HepG2 (cell line): ENCODE results near the gene TEAD1. TPM values are rescaled to one million over a fixed set of nuclear protein-coding genes. Genes with fewer than 3 reads are reported as not detected.

Experiments used
- BORCS8-MEF2B ChIP-seq: sonication (generic); formaldehyde crosslinking; IDR thresholded peaks from 2 replicates; pipeline ENCODE4 v1.8.0; 2022; ENCODE audit warnings: mild to moderate bottlenecking, missing genetic modification reagents
- CENPT ChIP-seq: sonication (generic); formaldehyde crosslinking; IDR thresholded peaks from 2 replicates; pipeline ENCODE4 v1.8.0; 2022; ENCODE audit warnings: low read depth, mild to moderate bottlenecking, moderate library complexity, missing genetic modification reagents
- FOSL2 ChIP-seq: sonication (generic); formaldehyde crosslinking; IDR thresholded peaks from 2 replicates; pipeline ENCODE4 v1.4.0; 2020; ENCODE audit warnings: missing genetic modification reagents
- GZF1 ChIP-seq: sonication (generic); formaldehyde crosslinking; IDR thresholded peaks from 2 replicates; pipeline ENCODE4 v1.5.1; 2020; ENCODE audit warnings: mild to moderate bottlenecking, missing genetic modification reagents
- IRX3 ChIP-seq: sonication (generic); formaldehyde crosslinking; IDR thresholded peaks from 2 replicates; pipeline ENCODE4 v1.8.1; 2023; ENCODE audit warnings: mild to moderate bottlenecking, low read depth, missing genetic modification reagents, borderline replicate concordance
- KMT2B ChIP-seq: IDR thresholded peaks from 2 replicates; pipeline ENCODE4 v1.6.1; 2016; ENCODE audit warnings: missing genetic modification reagents, missing compliant biosample characterization
- MTERF4 ChIP-seq: sonication (generic); formaldehyde crosslinking; IDR thresholded peaks from 2 replicates; pipeline ENCODE4 v1.8.0; 2023; ENCODE audit warnings: mild to moderate bottlenecking, missing genetic modification reagents
- PHB2 ChIP-seq: fragments of 450-650 bp; IDR thresholded peaks from 2 replicates; pipeline ENCODE4 v1.6.1; 2018; ENCODE audit not compliant: partially characterized antibody
- PHF5A ChIP-seq: IDR thresholded peaks from one replicate; pipeline ENCODE4 v1.6.1; 2018; ENCODE audit warnings: low read depth, missing genetic modification reagents; ENCODE audit not compliant: unreplicated experiment
- SMAD1 ChIP-seq: sonication (generic); formaldehyde crosslinking; IDR thresholded peaks from 2 replicates; pipeline ENCODE4 v1.4.0; 2020; ENCODE audit warnings: missing genetic modification reagents, low read depth, mild to moderate bottlenecking, borderline replicate concordance
- ZBTB3 ChIP-seq: sonication (generic); formaldehyde crosslinking; IDR thresholded peaks from 2 replicates; pipeline ENCODE4 v1.4.0; 2020; ENCODE audit warnings: low read depth, mild to moderate bottlenecking, moderate library complexity, missing genetic modification reagents, borderline replicate concordance
- ZNF136 ChIP-seq: sonication (generic); formaldehyde crosslinking; IDR thresholded peaks from 2 replicates; pipeline ENCODE4 v1.8.1; 2022; ENCODE audit warnings: low read depth, mild to moderate bottlenecking, moderate library complexity, missing genetic modification reagents
- ZNF333 ChIP-seq: sonication (generic); formaldehyde crosslinking; IDR thresholded peaks from 2 replicates; pipeline ENCODE4 v1.4.0; 2020; ENCODE audit warnings: mild to moderate bottlenecking, missing genetic modification reagents, borderline replicate concordance
- ZNF33B ChIP-seq: sonication (generic); formaldehyde crosslinking; IDR thresholded peaks from 2 replicates; pipeline ENCODE4 v1.5.1; 2020; ENCODE audit warnings: mild to moderate bottlenecking, missing genetic modification reagents
- ZNF446 ChIP-seq: sonication (generic); formaldehyde crosslinking; IDR thresholded peaks from 2 replicates; pipeline ENCODE4 v1.5.0; 2020; ENCODE audit warnings: mild to moderate bottlenecking, missing genetic modification reagents
- ZNF557 ChIP-seq: sonication (generic); formaldehyde crosslinking; IDR thresholded peaks from 2 replicates; pipeline ENCODE4 v1.4.0; 2020; ENCODE audit warnings: missing genetic modification reagents
- ZNF577 ChIP-seq: sonication (generic); formaldehyde crosslinking; IDR thresholded peaks from 2 replicates; pipeline ENCODE4 v1.4.0; 2020; ENCODE audit warnings: mild to moderate bottlenecking, low read depth, missing genetic modification reagents, borderline replicate concordance
- ZNF619 ChIP-seq: sonication (generic); formaldehyde crosslinking; IDR thresholded peaks from 2 replicates; pipeline ENCODE4 v1.4.0; 2020; ENCODE audit warnings: mild to moderate bottlenecking, missing genetic modification reagents
- ZNF784 ChIP-seq: sonication (generic); formaldehyde crosslinking; IDR thresholded peaks from 2 replicates; pipeline ENCODE4 v1.5.1; 2020; ENCODE audit warnings: missing genetic modification reagents, mild to moderate bottlenecking, borderline replicate concordance
- ZNF878 ChIP-seq: sonication (generic); formaldehyde crosslinking; IDR thresholded peaks from 2 replicates; pipeline ENCODE4 v1.8.1; 2023; ENCODE audit warnings: mild to moderate bottlenecking, missing genetic modification reagents, moderate library complexity
- polyA plus RNA-seq, 8 experiments: library from polyadenylated mRNA; depleted of rRNA in 3 of 8; stranded (reverse) in 7 of 8; unstranded in 1 of 8; fragments of >200 nt; fragmentation: Illumina TruSeq in 4 of 8; extraction: Trizol in 4 of 8; gene quantifications; 2 replicates each; pipeline versions ENCODE4 v1.2.1 to v1.2.3, GENCODE V29; 2011 to 2016; ENCODE audit warnings: low read depth in 4 of 8, missing spikeins in 1 of 8, mixed read lengths in 1 of 8; ENCODE audit not compliant: insufficient read depth in 1 of 8
- total RNA-seq, 5 experiments: library from RNA; depleted of rRNA; stranded (reverse); fragments of >200 nt; fragmentation: Illumina TruSeq; extraction: Trizol; gene quantifications; 2 replicates each; pipeline ENCODE4 v1.2.3, GENCODE V29; 2016; ENCODE audit warnings: low read depth in 1 of 5
- TF ChIP-seq, protein P1 (sequence below): sonication (generic); formaldehyde crosslinking; conservative IDR thresholded peaks from 2 replicates; pipeline ENCODE4 v1.4.0; 2020; ENCODE audit warnings: missing genetic modification reagents
- TF ChIP-seq, protein P2 (sequence below): sonication (generic); formaldehyde crosslinking; IDR thresholded peaks from 2 replicates; pipeline ENCODE4 v1.4.0; 2020; ENCODE audit warnings: missing genetic modification reagents
- TF ChIP-seq, protein P3 (sequence below): sonication (generic); formaldehyde crosslinking; IDR thresholded peaks from 2 replicates; pipeline ENCODE4 v1.4.0; 2020; ENCODE audit warnings: missing genetic modification reagents, borderline replicate concordance

Gene TEAD1
- total and polyA plus RNA-seq, 2 of the 13 experiments (the other 11 are each of a cell fraction or from before 2014, with no cell fraction given): 20.1 to 30.5 TPM

GRCh38 chr11:12888525-12889158 lies 214.4 kb downstream of the TEAD1 start (continued):
- TF ChIP-seq KMT2B (CRISPR knock-in tag) (no peak), ZNF33B (CRISPR knock-in tag) (0 out of 2 replicates have a peak, but pooled peaks have one; percentile 34), ZNF557 (CRISPR knock-in tag) (no peak), ZNF136 (CRISPR knock-in tag) (no peak), ZNF784 (CRISPR knock-in tag) (no peak), ZBTB3 (CRISPR knock-in tag) (no peak), ZNF878 (no peak), MTERF4 (CRISPR knock-in tag) (no peak), ZNF577 (CRISPR knock-in tag) (no peak), SMAD1 (no peak), PHF5A (CRISPR knock-in tag) (no peak), FOSL2 (CRISPR knock-in tag) (peak; percentile 46), CENPT (CRISPR knock-in tag) (no peak), GZF1 (no peak), ZNF446 (no peak), IRX3 (CRISPR knock-in tag) (no peak), ZNF619 (no peak), PHB2 (no peak), ZNF333 (CRISPR knock-in tag) (no peak), BORCS8-MEF2B (no peak)
- TF ChIP-seq, protein P1, sequence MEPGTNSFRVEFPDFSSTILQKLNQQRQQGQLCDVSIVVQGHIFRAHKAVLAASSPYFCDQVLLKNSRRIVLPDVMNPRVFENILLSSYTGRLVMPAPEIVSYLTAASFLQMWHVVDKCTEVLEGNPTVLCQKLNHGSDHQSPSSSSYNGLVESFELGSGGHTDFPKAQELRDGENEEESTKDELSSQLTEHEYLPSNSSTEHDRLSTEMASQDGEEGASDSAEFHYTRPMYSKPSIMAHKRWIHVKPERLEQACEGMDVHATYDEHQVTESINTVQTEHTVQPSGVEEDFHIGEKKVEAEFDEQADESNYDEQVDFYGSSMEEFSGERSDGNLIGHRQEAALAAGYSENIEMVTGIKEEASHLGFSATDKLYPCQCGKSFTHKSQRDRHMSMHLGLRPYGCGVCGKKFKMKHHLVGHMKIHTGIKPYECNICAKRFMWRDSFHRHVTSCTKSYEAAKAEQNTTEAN: no peak
- TF ChIP-seq, protein P2, sequence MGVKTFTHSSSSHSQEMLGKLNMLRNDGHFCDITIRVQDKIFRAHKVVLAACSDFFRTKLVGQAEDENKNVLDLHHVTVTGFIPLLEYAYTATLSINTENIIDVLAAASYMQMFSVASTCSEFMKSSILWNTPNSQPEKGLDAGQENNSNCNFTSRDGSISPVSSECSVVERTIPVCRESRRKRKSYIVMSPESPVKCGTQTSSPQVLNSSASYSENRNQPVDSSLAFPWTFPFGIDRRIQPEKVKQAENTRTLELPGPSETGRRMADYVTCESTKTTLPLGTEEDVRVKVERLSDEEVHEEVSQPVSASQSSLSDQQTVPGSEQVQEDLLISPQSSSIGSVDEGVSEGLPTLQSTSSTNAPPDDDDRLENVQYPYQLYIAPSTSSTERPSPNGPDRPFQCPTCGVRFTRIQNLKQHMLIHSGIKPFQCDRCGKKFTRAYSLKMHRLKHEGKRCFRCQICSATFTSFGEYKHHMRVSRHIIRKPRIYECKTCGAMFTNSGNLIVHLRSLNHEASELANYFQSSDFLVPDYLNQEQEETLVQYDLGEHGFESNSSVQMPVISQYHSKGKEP: no peak
- TF ChIP-seq, protein P3, sequence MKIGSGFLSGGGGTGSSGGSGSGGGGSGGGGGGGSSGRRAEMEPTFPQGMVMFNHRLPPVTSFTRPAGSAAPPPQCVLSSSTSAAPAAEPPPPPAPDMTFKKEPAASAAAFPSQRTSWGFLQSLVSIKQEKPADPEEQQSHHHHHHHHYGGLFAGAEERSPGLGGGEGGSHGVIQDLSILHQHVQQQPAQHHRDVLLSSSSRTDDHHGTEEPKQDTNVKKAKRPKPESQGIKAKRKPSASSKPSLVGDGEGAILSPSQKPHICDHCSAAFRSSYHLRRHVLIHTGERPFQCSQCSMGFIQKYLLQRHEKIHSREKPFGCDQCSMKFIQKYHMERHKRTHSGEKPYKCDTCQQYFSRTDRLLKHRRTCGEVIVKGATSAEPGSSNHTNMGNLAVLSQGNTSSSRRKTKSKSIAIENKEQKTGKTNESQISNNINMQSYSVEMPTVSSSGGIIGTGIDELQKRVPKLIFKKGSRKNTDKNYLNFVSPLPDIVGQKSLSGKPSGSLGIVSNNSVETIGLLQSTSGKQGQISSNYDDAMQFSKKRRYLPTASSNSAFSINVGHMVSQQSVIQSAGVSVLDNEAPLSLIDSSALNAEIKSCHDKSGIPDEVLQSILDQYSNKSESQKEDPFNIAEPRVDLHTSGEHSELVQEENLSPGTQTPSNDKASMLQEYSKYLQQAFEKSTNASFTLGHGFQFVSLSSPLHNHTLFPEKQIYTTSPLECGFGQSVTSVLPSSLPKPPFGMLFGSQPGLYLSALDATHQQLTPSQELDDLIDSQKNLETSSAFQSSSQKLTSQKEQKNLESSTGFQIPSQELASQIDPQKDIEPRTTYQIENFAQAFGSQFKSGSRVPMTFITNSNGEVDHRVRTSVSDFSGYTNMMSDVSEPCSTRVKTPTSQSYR: no peak
